Osteocyte (in vitro differentiated cells): ENCODE measurements around the gene LY6G6C. TPM values are rescaled to one million over a fixed set of nuclear protein-coding genes. Genes with fewer than 3 reads are reported as not detected.

Experiments used
- DNase-seq: peaks from one replicate; pipeline ENCODE4 v3.0.0; 2021; ENCODE audit warnings: mixed read lengths; ENCODE audit not compliant: unreplicated experiment; ENCODE audit errors: extremely low spot score
- H3K27ac Mint-ChIP-seq: one replicate; pipeline ENCODE4 v1.8.0; 2021; ENCODE audit warnings: mild to moderate bottlenecking, mixed read lengths; ENCODE audit not compliant: unreplicated experiment
- H3K27me3 Mint-ChIP-seq: one replicate; pipeline ENCODE4 v1.8.0; 2021; ENCODE audit warnings: mixed read lengths; ENCODE audit not compliant: unreplicated experiment
- H3K36me3 Mint-ChIP-seq: one replicate; pipeline ENCODE4 v1.8.0; 2021; ENCODE audit warnings: mixed read lengths; ENCODE audit not compliant: unreplicated experiment
- H3K4me1 Mint-ChIP-seq: one replicate; pipeline ENCODE4 v1.8.0; 2021; ENCODE audit warnings: mixed read lengths; ENCODE audit not compliant: unreplicated experiment
- H3K4me3 Mint-ChIP-seq: one replicate; pipeline ENCODE4 v1.8.0; 2021; ENCODE audit warnings: mild to moderate bottlenecking, moderate library complexity, mixed read lengths; ENCODE audit not compliant: unreplicated experiment
- H3K9me3 Mint-ChIP-seq: one replicate; pipeline ENCODE4 v1.8.0; 2021; ENCODE audit warnings: mixed read lengths; ENCODE audit not compliant: unreplicated experiment
- CTCF ChIP-seq: fragments of 200-600 bp; sonication (generic); IDR thresholded peaks from 2 replicates; pipeline ENCODE4 v1.5.0; 2021; ENCODE audit warnings: antibody characterized with exemption, mild to moderate bottlenecking, moderate library complexity
- total RNA-seq: library from RNA; stranded (reverse); gene quantifications from 2 replicates; pipeline ENCODE4 v1.2.1, GENCODE V29; 2021

The LY6G6C gene
- total RNA-seq, 1 donor from 2014 or later = not detected

GRCh38 chr6:31767096-31767645 is 45.6 kb upstream of the LY6G6C start:
- no peak for TF ChIP-seq CTCF
- Mint-ChIP-seq H3K27me3 (no peaks in the 10 kb centered on the region), H3K4me1 (peaks cover 6% of the 10 kb centered on the region), H3K4me3 (no peak overlapping the region), H3K36me3 (no peaks in the 10 kb centered on the region), H3K9me3 (no peaks in the 10 kb centered on the region), H3K27ac (no peak overlapping the region)
- DNase-seq = no peak

GRCh38 chr6:31765910-31766794 is 44.6 kb upstream of the LY6G6C start:
- Mint-ChIP-seq H3K4me3 (no peak overlapping the region), H3K27ac (no peak overlapping the region), H3K4me1 (peaks cover 6% of the 10 kb centered on the region)

GRCh38 chr6:31765559-31765909 is 44.0 kb upstream of the LY6G6C start:
- Mint-ChIP-seq H3K27ac (no peak overlapping the region), H3K27me3 (no peaks in the 10 kb centered on the region)

More at GRCh38 chr6:31765910-31766794, 44.6 kb upstream of the LY6G6C start:
- H3K9me3 Mint-ChIP-seq = no peaks in the 10 kb centered on the region
- DNase-seq = no peak
- H3K27me3 Mint-ChIP-seq = no peaks in the 10 kb centered on the region
- no peak for TF ChIP-seq CTCF
- peaks cover 5% of the 10 kb centered on the region for H3K36me3 Mint-ChIP-seq

GRCh38 chr6:31764198-31764597 is 42.7 kb upstream of the LY6G6C start:
- Mint-ChIP-seq H3K9me3 (no peaks in the 10 kb centered on the region), H3K4me3 (no peak overlapping the region), H3K4me1 (peaks cover 6% of the 10 kb centered on the region), H3K36me3 (peaks cover 13% of the 10 kb centered on the region), H3K27me3 (no peaks in the 10 kb centered on the region), H3K27ac (no peak overlapping the region)
- no peak for DNase-seq
- TF ChIP-seq CTCF = no peak

More at GRCh38 chr6:31765559-31765909, 44.0 kb upstream of the LY6G6C start:
- H3K36me3 Mint-ChIP-seq = peaks cover 7% of the 10 kb centered on the region
- H3K4me3 Mint-ChIP-seq = no peak overlapping the region
- DNase-seq = no peak
- H3K4me1 Mint-ChIP-seq = peaks cover 6% of the 10 kb centered on the region
- TF ChIP-seq CTCF = no peak
- H3K9me3 Mint-ChIP-seq = no peaks in the 10 kb centered on the region

- DNase-seq = no peak
- H3K27ac Mint-ChIP-seq = peak overlapping the region; percentile 2
- H3K4me1 Mint-ChIP-seq = peaks cover 6% of the 10 kb centered on the region
- no peaks in the 10 kb centered on the region for H3K27me3 Mint-ChIP-seq
- H3K36me3 Mint-ChIP-seq = peaks cover 13% of the 10 kb centered on the region
- no peak overlapping the region for H3K4me3 Mint-ChIP-seq
- TF ChIP-seq CTCF = no peak
- no peaks in the 10 kb centered on the region for H3K9me3 Mint-ChIP-seq
Observed at GRCh38 chr6:31763619-31763940, 42.0 kb upstream of the LY6G6C start.
